ENCODE measurements around the gene C15orf39.

Gene C15orf39

DNA sequence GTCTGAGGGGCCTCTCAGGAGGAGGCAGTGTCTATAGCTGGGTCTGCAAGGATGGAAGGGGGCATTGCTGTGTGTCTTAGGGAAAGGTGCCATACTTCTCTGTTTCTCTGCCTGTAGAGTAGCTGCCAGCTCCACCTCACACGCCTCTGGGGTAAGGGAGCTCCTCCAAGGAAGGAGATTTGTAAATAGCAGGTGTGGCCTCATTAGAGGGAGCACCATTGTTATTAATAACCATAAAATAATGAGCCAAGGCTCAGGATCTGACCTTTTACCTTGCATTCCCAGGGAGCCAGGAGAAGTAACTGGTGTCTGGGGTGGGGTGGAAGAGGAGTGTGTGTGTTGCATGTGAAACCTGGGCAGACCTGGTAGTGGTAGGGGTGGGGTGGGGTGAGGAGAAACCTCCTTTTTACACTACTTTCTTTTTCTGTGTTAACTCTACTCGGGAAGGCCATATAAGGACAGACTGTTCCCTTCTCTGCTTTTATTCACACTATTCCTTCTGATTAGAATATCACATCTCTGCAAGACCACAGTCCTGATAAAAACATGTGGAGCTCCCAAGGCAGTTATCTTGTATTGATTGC lies 2.2 kb upstream of the C15orf39 start:
- in situ Hi-C loops (cut with MboI; ENCODE audit: low sequenced_read_pairs, unreplicated experiment), result no loop called here
- no peak for DNase-seq (ENCODE audit: low spot score)
- TF ChIP-seq, protein P1, sequence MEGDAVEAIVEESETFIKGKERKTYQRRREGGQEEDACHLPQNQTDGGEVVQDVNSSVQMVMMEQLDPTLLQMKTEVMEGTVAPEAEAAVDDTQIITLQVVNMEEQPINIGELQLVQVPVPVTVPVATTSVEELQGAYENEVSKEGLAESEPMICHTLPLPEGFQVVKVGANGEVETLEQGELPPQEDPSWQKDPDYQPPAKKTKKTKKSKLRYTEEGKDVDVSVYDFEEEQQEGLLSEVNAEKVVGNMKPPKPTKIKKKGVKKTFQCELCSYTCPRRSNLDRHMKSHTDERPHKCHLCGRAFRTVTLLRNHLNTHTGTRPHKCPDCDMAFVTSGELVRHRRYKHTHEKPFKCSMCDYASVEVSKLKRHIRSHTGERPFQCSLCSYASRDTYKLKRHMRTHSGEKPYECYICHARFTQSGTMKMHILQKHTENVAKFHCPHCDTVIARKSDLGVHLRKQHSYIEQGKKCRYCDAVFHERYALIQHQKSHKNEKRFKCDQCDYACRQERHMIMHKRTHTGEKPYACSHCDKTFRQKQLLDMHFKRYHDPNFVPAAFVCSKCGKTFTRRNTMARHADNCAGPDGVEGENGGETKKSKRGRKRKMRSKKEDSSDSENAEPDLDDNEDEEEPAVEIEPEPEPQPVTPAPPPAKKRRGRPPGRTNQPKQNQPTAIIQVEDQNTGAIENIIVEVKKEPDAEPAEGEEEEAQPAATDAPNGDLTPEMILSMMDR (IDR thresholded peaks at IDR 0.05; ENCODE audit: borderline replicate concordance, control extremely low read depth, extremely low read depth, insufficient read depth, missing control alignments), result no peak

DNA sequence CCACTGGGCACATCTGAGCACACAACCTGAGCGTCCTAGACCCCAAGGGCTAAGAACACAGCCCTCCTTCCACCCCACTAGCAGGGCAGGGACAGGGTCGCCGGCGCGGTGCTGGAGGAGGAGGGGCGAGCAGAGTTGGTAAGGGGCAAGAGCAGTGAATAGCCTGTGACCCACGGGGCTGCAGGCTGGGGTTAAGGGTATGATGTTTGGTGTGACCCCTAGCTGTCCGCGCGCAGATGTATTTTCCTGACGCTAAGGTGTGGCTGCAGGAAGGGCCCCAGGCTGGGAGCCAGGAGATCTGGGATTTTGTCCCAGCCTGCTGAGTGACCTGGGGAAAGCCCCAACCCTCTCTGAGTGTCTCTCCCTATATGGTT lies 1.3 kb upstream of the C15orf39 start:
- in situ Hi-C loops (cut with MboI; ENCODE audit: low sequenced_read_pairs, unreplicated experiment), result loop anchor here (5.0 to 10.0 kb wide), 2 partner anchors 68 to 106 kb away; no protein-coding TSS in a partner anchor
- TF ChIP-seq, protein P1 (IDR thresholded peaks at IDR 0.05; ENCODE audit: borderline replicate concordance, control extremely low read depth, extremely low read depth, insufficient read depth, missing control alignments), result no peak
- DNase-seq (ENCODE audit: low spot score), result no peak

DNA sequence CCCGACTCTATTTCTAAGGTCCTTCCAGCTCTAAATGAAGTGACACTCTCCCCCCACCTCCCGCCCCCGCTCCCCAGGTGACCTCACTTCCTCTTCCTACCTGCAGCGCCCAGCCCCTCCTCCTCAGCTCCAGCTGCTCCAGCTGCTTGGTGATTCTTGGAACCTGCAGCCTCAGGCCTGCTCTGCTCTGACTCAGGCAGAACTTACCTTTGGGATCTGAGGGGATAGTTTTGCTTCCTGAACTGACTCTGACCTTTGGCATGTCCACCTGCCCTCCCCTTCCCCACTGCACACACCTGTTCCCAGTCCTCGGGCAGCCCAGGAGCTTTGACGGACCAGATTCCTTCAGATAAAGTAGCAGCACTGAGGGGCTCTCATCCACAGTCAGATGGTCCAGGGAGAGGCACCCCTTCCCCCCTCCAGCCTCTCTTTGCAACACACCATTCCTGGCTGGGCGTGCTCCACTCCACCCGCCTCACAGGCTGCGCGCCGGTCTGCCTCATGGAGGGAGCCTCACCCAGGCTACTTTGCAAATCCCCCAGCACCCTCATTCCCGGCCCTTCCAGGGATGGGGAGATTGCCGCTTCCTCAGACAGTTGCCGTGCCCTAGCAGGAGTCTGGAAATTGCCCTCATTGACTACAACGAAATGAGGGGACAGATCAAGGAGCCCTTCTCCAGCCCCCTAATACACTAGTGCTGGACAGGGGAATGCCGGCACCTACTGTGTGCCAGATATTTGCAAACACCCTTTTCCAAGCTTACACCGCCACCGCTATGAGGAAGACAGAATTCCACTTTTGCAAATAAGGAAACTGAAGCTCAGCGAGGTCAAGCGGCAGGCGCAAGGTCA lies 692 bp upstream of the C15orf39 start:
- peak; percentile 76 for DNase-seq (ENCODE audit: low spot score)
- in situ Hi-C loops (cut with MboI; ENCODE audit: low sequenced_read_pairs, unreplicated experiment), result loop anchor here (5.0 to 10.0 kb wide), 2 partner anchors 69 to 106 kb away; no protein-coding TSS in a partner anchor

DNA sequence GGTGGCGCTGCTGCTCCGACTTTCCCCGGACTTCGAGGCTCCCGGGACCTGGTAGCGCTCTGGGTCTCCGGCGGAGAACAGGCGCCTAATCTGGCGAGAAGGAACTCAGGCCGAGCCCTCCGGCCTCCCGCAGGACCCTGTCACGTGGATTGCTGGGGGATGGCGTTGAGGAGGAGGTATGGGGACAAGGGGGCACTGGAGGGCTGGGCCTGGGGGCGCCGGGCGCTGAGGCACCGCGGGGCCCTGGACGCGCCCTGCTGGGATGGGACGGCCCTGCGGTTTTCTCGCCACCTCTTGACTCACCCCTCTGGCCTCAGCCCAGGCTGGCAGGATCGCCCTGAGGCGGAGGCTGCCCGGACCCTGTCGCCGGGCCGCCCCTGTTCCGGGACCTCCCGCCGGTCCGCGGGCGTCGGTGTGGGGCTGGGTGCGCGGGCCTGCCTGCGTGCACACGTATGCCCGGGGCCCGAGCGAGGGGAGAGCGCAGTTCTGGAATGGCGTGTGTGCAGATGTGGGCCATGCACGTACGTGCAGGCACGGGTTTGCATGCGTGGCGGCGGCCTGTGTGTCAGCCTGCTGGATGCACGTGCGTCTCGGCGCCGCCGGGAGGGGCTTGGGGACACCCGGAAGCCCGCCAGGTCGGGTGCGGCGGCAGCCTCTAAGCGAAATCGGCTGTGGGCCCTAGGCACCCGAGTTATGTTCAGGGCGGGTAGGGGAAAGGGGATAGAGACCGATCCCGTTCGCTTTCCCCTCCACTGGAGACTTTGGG lies 752 bp downstream of the C15orf39 start:
- TF ChIP-seq, protein P1 (IDR thresholded peaks at IDR 0.05; ENCODE audit: borderline replicate concordance, control extremely low read depth, extremely low read depth, insufficient read depth, missing control alignments), result no peak
- DNase-seq (ENCODE audit: low spot score), result peak; percentile 85
- in situ Hi-C loops (cut with MboI; ENCODE audit: low sequenced_read_pairs, unreplicated experiment), result loop anchor here (5.0 to 10.0 kb wide), 2 partner anchors 70 to 108 kb away; no protein-coding TSS in a partner anchor

More for the DNA sequence above, 692 bp upstream of the C15orf39 start:
- TF ChIP-seq, protein P1 (IDR thresholded peaks at IDR 0.05; ENCODE audit: borderline replicate concordance, control extremely low read depth, extremely low read depth, insufficient read depth, missing control alignments), result no peak

DNA sequence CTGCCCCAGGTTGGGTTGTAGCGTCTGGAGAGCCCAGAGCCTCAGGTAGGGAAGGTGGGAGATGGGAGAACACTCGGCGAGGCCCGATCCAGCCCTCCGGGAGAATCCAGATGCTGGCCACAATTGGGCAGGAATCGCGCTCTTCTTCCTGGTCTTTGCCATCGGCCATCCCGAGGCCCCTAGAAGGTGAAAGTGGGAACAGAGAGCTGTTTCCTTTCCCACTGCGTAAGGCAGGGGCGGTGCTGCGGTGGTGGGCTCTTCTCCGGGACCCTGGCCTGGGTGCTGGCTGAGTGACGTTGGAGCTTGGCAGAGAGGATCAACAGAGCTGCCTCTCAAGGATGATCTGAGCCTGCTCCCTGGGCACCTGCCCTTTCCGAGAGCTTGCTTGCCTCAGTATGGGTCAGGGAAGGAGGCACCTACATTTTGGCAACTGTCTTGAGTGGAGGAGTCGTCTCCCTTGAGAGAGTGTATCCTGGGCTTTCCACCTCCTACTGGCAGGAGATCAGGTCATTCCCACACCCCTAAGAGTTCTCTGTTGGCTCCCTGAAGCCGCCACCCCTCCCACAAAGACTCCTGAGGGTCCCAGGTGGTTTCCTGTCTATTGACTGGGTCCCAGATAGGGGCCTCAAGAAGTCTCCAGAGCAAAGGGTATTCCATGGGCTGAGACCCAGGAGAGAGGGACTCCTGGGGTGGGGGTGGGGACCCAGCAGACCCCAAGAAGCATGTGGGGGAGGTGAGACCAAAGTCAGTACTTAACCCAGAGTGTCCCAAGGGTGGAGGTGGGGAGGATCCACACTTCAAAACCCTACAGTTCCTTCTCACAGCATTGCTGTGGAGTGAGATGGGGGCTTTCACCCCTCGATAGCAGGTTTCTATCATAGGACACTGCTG lies 1.6 kb downstream of the C15orf39 start:
- TF ChIP-seq, protein P1 (IDR thresholded peaks at IDR 0.05; ENCODE audit: borderline replicate concordance, control extremely low read depth, extremely low read depth, insufficient read depth, missing control alignments), result no peak
- in situ Hi-C loops (cut with MboI; ENCODE audit: low sequenced_read_pairs, unreplicated experiment), result loop anchor here (5.0 to 10.0 kb wide), 2 partner anchors 71 to 108 kb away; no protein-coding TSS in a partner anchor
- no peak for DNase-seq (ENCODE audit: low spot score)
